Uterus (tissue), 2 donors: ENCODE measurements around the gene NRL.
"Not testable (repeated sequence)": the region's sequence is repeated elsewhere in the genome, so short reads cannot be mapped to it uniquely, and the experiment has no call there.

ENCODE experiments used
- POLR2A ChIP-seq, 2 donors: fragments of 450-650 bp; IDR thresholded peaks; one replicate each; pipeline ENCODE4 v1.6.1; 2016; ENCODE audit warnings: antibody characterized with exemption in 2 of 2, mild to moderate bottlenecking in 1 of 2, moderate library complexity in 1 of 2
- TF ChIP-seq, protein P1 (sequence below), 4 experiments: fragments of 200-600 bp in 2 of 4; fragments of 450-650 bp in 2 of 4; sonication (generic) in 2 of 4; IDR thresholded peaks; one replicate each; pipeline ENCODE4 v1.5.1; 2016 to 2019; ENCODE audit warnings: antibody characterized with exemption in 4 of 4, mild to moderate bottlenecking in 2 of 4, moderate library complexity in 1 of 4

DNA sequence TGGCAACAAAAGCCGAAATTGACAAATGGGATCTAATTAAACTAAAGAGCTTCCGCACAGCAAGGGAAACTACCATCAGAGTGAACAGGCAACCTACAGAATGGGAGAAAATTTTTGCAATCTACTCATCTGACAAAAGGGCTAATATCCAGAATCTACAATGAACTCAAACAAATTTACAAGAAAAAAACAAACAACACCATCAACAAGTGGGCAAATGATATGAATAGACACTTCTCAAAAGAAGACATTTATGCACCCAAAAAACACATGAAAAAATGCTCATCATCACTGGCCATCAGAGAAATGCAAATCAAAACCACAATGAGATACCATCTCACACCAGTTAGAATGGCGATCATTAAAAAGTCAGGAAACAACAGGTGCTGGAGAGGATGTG, 85.1 kb downstream of the NRL start:
- TF ChIP-seq, protein P1, sequence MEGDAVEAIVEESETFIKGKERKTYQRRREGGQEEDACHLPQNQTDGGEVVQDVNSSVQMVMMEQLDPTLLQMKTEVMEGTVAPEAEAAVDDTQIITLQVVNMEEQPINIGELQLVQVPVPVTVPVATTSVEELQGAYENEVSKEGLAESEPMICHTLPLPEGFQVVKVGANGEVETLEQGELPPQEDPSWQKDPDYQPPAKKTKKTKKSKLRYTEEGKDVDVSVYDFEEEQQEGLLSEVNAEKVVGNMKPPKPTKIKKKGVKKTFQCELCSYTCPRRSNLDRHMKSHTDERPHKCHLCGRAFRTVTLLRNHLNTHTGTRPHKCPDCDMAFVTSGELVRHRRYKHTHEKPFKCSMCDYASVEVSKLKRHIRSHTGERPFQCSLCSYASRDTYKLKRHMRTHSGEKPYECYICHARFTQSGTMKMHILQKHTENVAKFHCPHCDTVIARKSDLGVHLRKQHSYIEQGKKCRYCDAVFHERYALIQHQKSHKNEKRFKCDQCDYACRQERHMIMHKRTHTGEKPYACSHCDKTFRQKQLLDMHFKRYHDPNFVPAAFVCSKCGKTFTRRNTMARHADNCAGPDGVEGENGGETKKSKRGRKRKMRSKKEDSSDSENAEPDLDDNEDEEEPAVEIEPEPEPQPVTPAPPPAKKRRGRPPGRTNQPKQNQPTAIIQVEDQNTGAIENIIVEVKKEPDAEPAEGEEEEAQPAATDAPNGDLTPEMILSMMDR (IDR thresholded peaks at IDR 0.05): not testable (repeated sequence)
- not testable (repeated sequence) for TF ChIP-seq POLR2A (IDR thresholded peaks at IDR 0.05)
